IMR-90 (cell line): Measurements from ENCODE around the gene TEAD1. TPM values are rescaled to one million over a fixed set of nuclear protein-coding genes. Genes with fewer than 3 reads are reported as not detected.
A peak's percentile ranks its signal among the peaks of the same experiment; 100 is the strongest.

ENCODE experiments used
- ATAC-seq: fragments of 200-7000 bp; cut with Tn5 transposase; 2 replicates; pipeline ENCODE4 v1.9.1; 2020; ENCODE audit warnings: low read depth, mild to moderate bottlenecking, moderate library complexity
- BruUV-seq: library from RNA; stranded (reverse); fragments of 400-500 nt; replicated peaks from 2 replicates; lab custom pipeline; 2021; lab: Mats Ljungman, UMichigan
- CTCF ChIA-PET: fragments of 300-600 bp; formaldehyde crosslinking; extraction: SDS; loops from one replicate; lab custom pipeline; 2021; ENCODE audit warnings: antibody characterized with exemption; lab: Yijun Ruan, JAX
- POLR2A ChIA-PET: fragments of 300-600 bp; sonication (Branson Sonifier 250); formaldehyde crosslinking; loops from one replicate; lab custom pipeline; 2022; ENCODE audit warnings: antibody characterized with exemption; ENCODE audit not compliant: unreplicated experiment; lab: Charles Lee
- DNase-seq: peaks from one replicate; pipeline ENCODE4 v3.0.0; 2013
- H2AFZ ChIP-seq: replicated peaks from 2 replicates; pipeline ENCODE3; 2013; ENCODE audit warnings: low read length, mild to moderate bottlenecking; ENCODE audit not compliant: poor library complexity
- H2AK5ac ChIP-seq: 2 replicates; pipeline ENCODE4 v1.6.1; 2013; ENCODE audit warnings: low read depth, low read length, inconsistent platforms
- H2AK9ac ChIP-seq: replicated peaks from 2 replicates; pipeline ENCODE3; 2013; ENCODE audit warnings: mild to moderate bottlenecking, low read depth, low read length, moderate library complexity; ENCODE audit not compliant: poor library complexity
- H2BK120ac ChIP-seq: 2 replicates; pipeline ENCODE4 v1.6.1; 2013; ENCODE audit warnings: low read depth, low read length, inconsistent platforms
- H2BK15ac ChIP-seq: 3 replicates; pipeline ENCODE4 v1.6.1; 2013; ENCODE audit warnings: low read depth, low read length, inconsistent platforms
- H2BK20ac ChIP-seq: 2 replicates; pipeline ENCODE4 v1.6.1; 2013; ENCODE audit warnings: low read depth, mild to moderate bottlenecking, inconsistent platforms, low read length, moderate library complexity
- H2BK5ac ChIP-seq: 2 replicates; pipeline ENCODE4 v1.6.1; 2013; ENCODE audit warnings: mild to moderate bottlenecking, low read depth, low read length, inconsistent platforms; ENCODE audit not compliant: poor library complexity, severe bottlenecking
- H3K14ac ChIP-seq: replicated peaks from 2 replicates; pipeline ENCODE4 v1.6.1; 2013; ENCODE audit warnings: low read depth, low read length, inconsistent platforms
- H3K18ac ChIP-seq: 2 replicates; pipeline ENCODE4 v1.6.1; 2013; ENCODE audit warnings: low read depth, low read length, control low read depth
- H3K23ac ChIP-seq: 2 replicates; pipeline ENCODE4 v1.6.1; 2013; ENCODE audit warnings: low read depth, low read length, inconsistent platforms
- H3K27ac ChIP-seq: 2 replicates; pipeline ENCODE4 v1.5.1; 2013; ENCODE audit warnings: mild to moderate bottlenecking, control low read depth, low read length; ENCODE audit not compliant: insufficient read depth
- H3K27me3 ChIP-seq: 2 replicates; pipeline ENCODE4 v1.6.1; 2013; ENCODE audit warnings: low read length; ENCODE audit not compliant: control insufficient read depth, insufficient read depth
- H3K36me3 ChIP-seq: 2 replicates; pipeline ENCODE4 v1.6.1; 2013; ENCODE audit warnings: low read length, mixed read lengths; ENCODE audit not compliant: control insufficient read depth, insufficient read depth
- H3K4ac ChIP-seq: 2 replicates; pipeline ENCODE4 v1.6.1; 2013; ENCODE audit warnings: low read depth, low read length, inconsistent platforms
- H3K4me1 ChIP-seq: 2 replicates; pipeline ENCODE4 v1.6.1; 2013; ENCODE audit warnings: low read length, mixed read lengths; ENCODE audit not compliant: control insufficient read depth, insufficient read depth
- H3K4me2 ChIP-seq: 2 replicates; pipeline ENCODE4 v1.6.1; 2013; ENCODE audit warnings: low read depth, mild to moderate bottlenecking, control low read depth, low read length, moderate library complexity
- H3K4me3 ChIP-seq: 2 replicates; pipeline ENCODE4 v1.5.1; 2013; ENCODE audit warnings: low read depth, mild to moderate bottlenecking, control low read depth, low read length, moderate library complexity; ENCODE audit not compliant: insufficient read depth
- H3K56ac ChIP-seq: 2 replicates; pipeline ENCODE4 v1.6.1; 2013; ENCODE audit warnings: low read length, inconsistent platforms; ENCODE audit not compliant: insufficient read depth; ENCODE audit errors: extremely low read depth
- H3K79me1 ChIP-seq, 2 experiments: 2 replicates each; pipeline ENCODE4 v1.6.1; 2013; ENCODE audit warnings: low read length in 2 of 2, inconsistent platforms in 1 of 2, low read depth in 1 of 2
- H3K9ac ChIP-seq: 2 replicates; pipeline ENCODE4 v1.6.1; 2013; ENCODE audit warnings: low read depth, low read length, control low read depth
- H3K9me1 ChIP-seq: 2 replicates; pipeline ENCODE4 v1.6.1; 2013; ENCODE audit warnings: low read length, inconsistent platforms; ENCODE audit not compliant: insufficient read depth
- H3K9me3 ChIP-seq: 2 replicates; pipeline ENCODE4 v1.6.1; 2013; ENCODE audit warnings: low read length; ENCODE audit not compliant: control insufficient read depth, insufficient read depth
- H4K20me1 ChIP-seq: 2 replicates; pipeline ENCODE4 v1.6.1; 2013; ENCODE audit warnings: low read length, inconsistent platforms; ENCODE audit not compliant: insufficient read depth
- H4K5ac ChIP-seq: 2 replicates; pipeline ENCODE4 v1.6.1; 2013; ENCODE audit warnings: mild to moderate bottlenecking, low read depth, low read length, control low read depth
- H4K8ac ChIP-seq, 2 experiments: 2 replicates each; pipeline ENCODE4 v1.6.1; 2013; ENCODE audit warnings: low read depth in 2 of 2, low read length in 2 of 2, control low read depth in 1 of 2, inconsistent platforms in 1 of 2
- H4K91ac ChIP-seq: 2 replicates; pipeline ENCODE4 v1.6.1; 2013; ENCODE audit warnings: low read depth, low read length, inconsistent platforms; ENCODE audit not compliant: insufficient read depth
- BHLHE40 ChIP-seq: fragments of 150-350 bp; IDR thresholded peaks from 2 replicates; pipeline ENCODE4 v1.6.1; 2016; ENCODE audit warnings: mild to moderate bottlenecking, low read depth, low read length
- MAFK ChIP-seq: IDR thresholded peaks from 2 replicates; pipeline ENCODE4 v1.6.1; 2012; ENCODE audit warnings: low read depth, low read length, improper control_type of control experiment
- RAD21 ChIP-seq: IDR thresholded peaks from 2 replicates; pipeline ENCODE4 v1.6.1; 2012; ENCODE audit warnings: low read length, improper control_type of control experiment
- WGBS, 2 experiments: methylation state at CpG; one replicate each; pipeline versions ENCODE4 v1.1.5 to v1.1.7; 2013; ENCODE audit warnings: missing lambda C conversion rate in 2 of 2; ENCODE audit not compliant: insufficient read length in 1 of 2; ENCODE audit errors: extremely low coverage in 2 of 2; 5-methylcytosine and 5-hydroxymethylcytosine counted together
- dilution Hi-C: fragments of 300-500 bp; cut with HindIII; formaldehyde crosslinking; loops from one replicate; pipeline ENCODE4 v1.14.3; 2018; ENCODE audit warnings: low sequenced_read_pairs; ENCODE audit not compliant: unreplicated experiment
- in situ Hi-C: fragments of 300-500 bp; cut with MboI; formaldehyde crosslinking; loops from 3 replicates; pipeline ENCODE4 v1.14.3; 2019; ENCODE audit warnings: low sequenced_read_pairs, inconsistent platforms, mixed read lengths
- intact Hi-C: fragments of 100-400 bp; cut with micrococcal nuclease; formaldehyde crosslinking; loops from 2 replicates; pipeline ENCODE4 v1.10.0; 2022
- polyA plus RNA-seq, 3 experiments: library from polyadenylated mRNA; depleted of rRNA; stranded (reverse); fragments of >200 nt; gene quantifications; 2 replicates each; pipeline ENCODE4 v1.2.3, GENCODE V29; 2012; ENCODE audit warnings: low replicate concordance in 1 of 3
- total RNA-seq: library from RNA; depleted of rRNA; stranded (reverse); fragments of >200 nt; gene quantifications from 2 replicates; pipeline ENCODE4 v1.2.3, GENCODE V29; 2012

The TEAD1 gene
- total and polyA plus RNA-seq, 2 of the 4 experiments (the other 2 are of a cell fraction): 51.8 to 69.2 TPM

DNA sequence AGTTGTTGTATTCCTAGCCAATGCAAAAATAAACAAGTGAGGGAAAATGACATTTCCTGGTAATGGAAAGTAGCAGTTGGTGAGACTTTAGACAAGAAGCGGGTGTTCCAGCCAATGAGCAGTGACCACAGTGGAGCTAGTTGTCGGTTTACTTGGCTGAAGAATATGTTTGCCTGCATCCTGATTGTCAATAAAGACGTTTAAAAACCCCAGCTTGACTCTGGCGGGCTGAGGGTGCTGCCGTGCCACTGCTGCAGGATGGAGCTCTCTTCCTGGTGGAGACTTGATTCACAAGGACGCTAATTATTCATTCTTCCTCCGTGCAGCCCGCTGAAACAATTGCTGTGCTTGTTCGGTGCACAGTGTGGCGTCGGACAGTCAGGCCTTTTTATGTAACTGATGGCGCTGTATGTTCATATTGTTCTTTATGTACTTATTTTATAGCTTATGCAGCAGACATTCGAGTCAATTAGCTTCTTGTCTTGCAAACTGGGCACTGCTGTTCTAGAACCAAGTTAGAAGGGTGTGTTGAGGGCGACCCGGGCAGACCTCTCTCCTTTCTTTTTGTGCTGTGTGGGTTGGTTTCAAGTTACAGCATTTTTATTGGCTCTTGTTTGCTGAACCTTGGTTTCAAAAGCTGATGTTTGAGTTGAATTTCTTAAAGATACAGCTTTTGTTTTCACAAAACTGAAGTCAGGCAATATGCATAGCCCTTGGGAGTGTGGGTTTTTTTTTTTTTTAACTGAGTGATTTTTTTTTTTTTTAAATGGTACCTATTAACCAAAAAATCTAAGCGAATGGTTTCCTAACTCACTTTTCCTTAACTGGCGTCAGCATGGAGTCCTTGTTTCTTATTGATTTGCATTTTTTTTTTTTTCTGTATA, 153.9 kb downstream of the TEAD1 start:
- peak overlapping the region; percentile 11 for H3K27ac ChIP-seq
- peak overlapping the region; percentile 68 for H2AFZ ChIP-seq
- H3K4me3 ChIP-seq: peak overlapping the region; percentile 46
- peak overlapping the region; percentile 7; the same call in 1 of the 2 replicates for H3K56ac ChIP-seq
- 0 out of 2 replicates have a peak overlapping the region, but pooled peaks have one; percentile 13 for H4K91ac ChIP-seq
- no peaks in the 10 kb centered on the region for H3K36me3 ChIP-seq
- WGBS, 2 experiments: 3% methylated on average over 6 of the region's 17 CpGs; no CpG with 5 or more reads in 1 of the 2 experiments
- H4K5ac ChIP-seq: no peak overlapping the region
- 0 out of 2 replicates have a peak, but pooled peaks have one; percentile 10 for TF ChIP-seq MAFK
- no peak for TF ChIP-seq RAD21
- TF ChIP-seq BHLHE40: no peak
- H4K20me1 ChIP-seq: peaks cover 84% of the 10 kb centered on the region
- H4K8ac ChIP-seq: peak overlapping the region in 1 of 2 experiments; percentile 23; a peak in 1 of 4 replicates
- peaks cover 33% of the 10 kb centered on the region for H3K9me1 ChIP-seq
- peak overlapping the region; percentile 1 for H3K9ac ChIP-seq
- ChIA-PET POLR2A (interaction anchor here (0.6 kb wide), 1 partner anchor 37 kb away, joined by 3 read pairs; no protein-coding TSS in a partner anchor), CTCF (interaction anchor here (0.8 to 2.3 kb wide), 3 partner anchors 10 to 60 kb away, joined by 3 to 12 read pairs (median 3); no protein-coding TSS in a partner anchor)
- peak overlapping the region; percentile 63 for H3K14ac ChIP-seq
- H3K4me1 ChIP-seq: peaks cover 16% of the 10 kb centered on the region
- H3K27me3 ChIP-seq: no peaks in the 10 kb centered on the region
- H3K23ac ChIP-seq: peak overlapping the region; percentile 78
- H3K4me2 ChIP-seq: peak overlapping the region; percentile 88
- dilution Hi-C loops: no loop called here
- intact Hi-C loops: no loop called here
- H3K18ac ChIP-seq: no peak overlapping the region
- H2BK15ac ChIP-seq: no peak overlapping the region; the same call in 2 of the 3 replicates
- ATAC-seq (peak; percentile 81), DNase-seq (peak; percentile 79)
- H3K4ac ChIP-seq: peak overlapping the region; percentile 44
- peak overlapping the region; percentile 28; the same call in 1 of the 2 replicates for H2BK20ac ChIP-seq
- peak overlapping the region; percentile 3 for H2BK120ac ChIP-seq
- peak overlapping the region; percentile 31 for H2BK5ac ChIP-seq
- H3K79me1 ChIP-seq: peaks cover 17 to 88% of the 10 kb centered on the region in 2 experiments
- in situ Hi-C loops: no loop called here
- no peak overlapping the region for H2AK5ac ChIP-seq
- no peaks in the 10 kb centered on the region for H3K9me3 ChIP-seq
- no TSS peak for BruUV-seq
- peak overlapping the region; percentile 75 for H2AK9ac ChIP-seq
